ENCODE measurements around the gene SH2B3. TPM values are rescaled to one million over a fixed set of nuclear protein-coding genes. Genes with fewer than 3 reads are reported as not detected.
A peak's percentile ranks its signal among the peaks of the same experiment; 100 is the strongest.

Gene SH2B3
- total RNA-seq, 4 donors from 2014 or later = 14.1 to 36.5 (median 25.6) TPM

GRCh38 chr12:111410431-111411184 is 4.9 kb downstream of the SH2B3 start:
- 69 to 75% methylated on average over 10 to 12 of the region's 12 CpGs for WGBS, 2 donors
- Histone ChIP-seq H3K4me3 (replicated peaks in 1 of 3) (no peak overlapping the region), H3K4me1 (peaks cover 32 to 72% of the 10 kb centered on the region in 2 donors), H3K36me3 (no peaks in the 10 kb centered on the region), H3K9me3 (no peaks in the 10 kb centered on the region), H3K27ac (peak overlapping the region; percentile 45 to 81 (median 77)), H3K27me3 (no peaks in the 10 kb centered on the region)
- DNase-seq = no peak
- TF ChIP-seq CTCF (IDR thresholded peaks at IDR 0.05) (no peak), POLR2A (IDR thresholded peaks at IDR 0.05) (no peak)
- intact Hi-C loops (cut with DNase I) = no loop called here

GRCh38 chr12:111411185-111411764 is 5.6 kb downstream of the SH2B3 start:
- DNase-seq = peak; percentile 55 to 63
- Histone ChIP-seq H3K27ac (peak overlapping the region; percentile 45 to 81 (median 61)), H3K36me3 (no peaks in the 10 kb centered on the region), H3K4me3 (replicated peaks in 1 of 3) (no peak overlapping the region), H3K9me3 (no peaks in the 10 kb centered on the region), H3K4me1 (peaks cover 31 to 72% of the 10 kb centered on the region in 2 donors), H3K27me3 (no peaks in the 10 kb centered on the region)
- 77 to 78% methylated on average over 7 of the region's 8 CpGs for WGBS, 2 donors
- intact Hi-C loops (cut with DNase I) = no loop called here
- TF ChIP-seq POLR2A (IDR thresholded peaks at IDR 0.05) (no peak), CTCF (IDR thresholded peaks at IDR 0.05) (no peak)

- Histone ChIP-seq H3K36me3 (no peaks in the 10 kb centered on the region), H3K4me1 (peaks cover 26 to 63% of the 10 kb centered on the region in 2 donors), H3K27me3 (no peaks in the 10 kb centered on the region), H3K4me3 (replicated peaks in 1 of 3) (no peak overlapping the region), H3K27ac (peak overlapping the region; percentile 44 to 81 (median 61)), H3K9me3 (no peaks in the 10 kb centered on the region)
- no peak for TF ChIP-seq POLR2A (IDR thresholded peaks at IDR 0.05)
- no peak for TF ChIP-seq CTCF (IDR thresholded peaks at IDR 0.05)
- 54 to 65% methylated on average over 14 to 15 of the region's 15 CpGs for WGBS, 2 donors
- intact Hi-C loops (cut with DNase I) = no loop called here
- DNase-seq = peak; percentile 52 to 64
Observed at GRCh38 chr12:111412007-111412829, 6.5 kb downstream of the SH2B3 start.

GRCh38 chr12:111412830-111413441 is 7.2 kb downstream of the SH2B3 start:
- H3K27ac ChIP-seq = peak overlapping the region; percentile 44 to 81 (median 61)
- 73 to 76% methylated on average over 6 of the region's 6 CpGs for WGBS, 2 donors
- H3K9me3 ChIP-seq = no peaks in the 10 kb centered on the region
- H3K27me3 ChIP-seq = no peaks in the 10 kb centered on the region
- peaks cover 26 to 59% of the 10 kb centered on the region in 2 donors for H3K4me1 ChIP-seq
- DNase-seq = no peak
- H3K36me3 ChIP-seq = no peaks in the 10 kb centered on the region
- intact Hi-C loops (cut with DNase I) = no loop called here
- no peak overlapping the region for H3K4me3 ChIP-seq (replicated peaks in 1 of 3)
- TF ChIP-seq CTCF (IDR thresholded peaks at IDR 0.05) (no peak), POLR2A (IDR thresholded peaks at IDR 0.05) (no peak)

All from thyroid gland (tissue), 4 donors.